Measurements from ENCODE around the gene TUT4.
A peak's percentile ranks its signal among the peaks of the same experiment; 100 is the strongest.

Gene TUT4

DNA sequence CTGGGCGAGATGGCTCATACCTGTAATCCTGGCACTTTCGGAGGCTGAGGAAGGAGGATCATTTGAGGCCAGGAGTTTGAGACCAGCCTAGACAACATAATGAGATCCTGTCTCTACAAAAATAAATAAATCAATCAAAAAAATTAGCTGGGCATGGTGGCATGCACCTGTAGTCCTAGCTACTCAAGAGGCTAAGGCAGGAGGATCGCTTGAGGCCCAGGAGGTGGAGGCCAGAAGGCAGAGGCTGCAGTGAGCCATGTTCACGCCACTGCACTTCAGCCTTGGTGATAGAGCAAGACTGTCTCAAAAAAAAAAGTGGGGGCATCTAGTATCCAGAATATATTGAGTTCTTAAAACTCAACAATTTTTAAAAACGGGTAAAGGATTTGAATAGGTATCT lies 6.0 kb downstream of the TUT4 start:
- Histone ChIP-seq H3K4ac (ENCODE audit: low read depth, low read length) (peak overlapping the region; percentile 89), H2AK5ac (ENCODE audit: low read length) (no peak overlapping the region), H4K12ac (ENCODE audit: low read depth, low read length) (no peak overlapping the region), H4K91ac (ENCODE audit: low read depth, low read length) (no peak overlapping the region), H3K14ac (ENCODE audit: low read length) (no peak overlapping the region), H2AFZ (ENCODE audit: insufficient read depth, low read length, poor library complexity) (no peak overlapping the region), H3K36me3 (ENCODE audit: control insufficient read depth in 1 of 2, insufficient read depth in 2 of 2, low read length in 2 of 2) (peaks cover 3 to 7% of the 10 kb centered on the region in 2 experiments), H3K79me2 (ENCODE audit: control insufficient read depth, insufficient read depth, low read length, poor library complexity) (peaks cover 3% of the 10 kb centered on the region), H3K27ac (ENCODE audit: low read depth, low read length) (no peak overlapping the region), H3K9me3 (ENCODE audit: insufficient read depth, low read depth, low read length) (peaks cover 2% of the 10 kb centered on the region), H2BK12ac (ENCODE audit: low read length) (no peak overlapping the region), H3K4me3 (ENCODE audit: low read depth, low read length) (no peak overlapping the region), H3K79me1 (ENCODE audit: low read length) (no peaks in the 10 kb centered on the region), H3K23ac (ENCODE audit: low read length) (no peak overlapping the region), H2BK120ac (ENCODE audit: insufficient read depth, low read length, poor library complexity) (no peak overlapping the region), H3K4me1 (ENCODE audit: control insufficient read depth in 1 of 2, insufficient read depth in 2 of 2, low read length in 2 of 2) (no peaks in the 10 kb centered on the region), H4K8ac (ENCODE audit: low read depth, low read length) (no peak overlapping the region), H2BK5ac (ENCODE audit: low read depth, low read length, poor library complexity) (no peak overlapping the region), H3K27me3 (ENCODE audit: insufficient read depth, low read length) (no peaks in the 10 kb centered on the region), H3K9ac (ENCODE audit: low read length) (no peak overlapping the region), H3K18ac (ENCODE audit: low read length) (no peak overlapping the region), H3K4me2 (ENCODE audit: low read length) (no peak overlapping the region)
- WGBS (ENCODE audit: extremely low coverage, insufficient coverage, insufficient read length), result no CpG with 5 or more reads among the region's 5 CpGs
- no peak for DNase-seq

DNA sequence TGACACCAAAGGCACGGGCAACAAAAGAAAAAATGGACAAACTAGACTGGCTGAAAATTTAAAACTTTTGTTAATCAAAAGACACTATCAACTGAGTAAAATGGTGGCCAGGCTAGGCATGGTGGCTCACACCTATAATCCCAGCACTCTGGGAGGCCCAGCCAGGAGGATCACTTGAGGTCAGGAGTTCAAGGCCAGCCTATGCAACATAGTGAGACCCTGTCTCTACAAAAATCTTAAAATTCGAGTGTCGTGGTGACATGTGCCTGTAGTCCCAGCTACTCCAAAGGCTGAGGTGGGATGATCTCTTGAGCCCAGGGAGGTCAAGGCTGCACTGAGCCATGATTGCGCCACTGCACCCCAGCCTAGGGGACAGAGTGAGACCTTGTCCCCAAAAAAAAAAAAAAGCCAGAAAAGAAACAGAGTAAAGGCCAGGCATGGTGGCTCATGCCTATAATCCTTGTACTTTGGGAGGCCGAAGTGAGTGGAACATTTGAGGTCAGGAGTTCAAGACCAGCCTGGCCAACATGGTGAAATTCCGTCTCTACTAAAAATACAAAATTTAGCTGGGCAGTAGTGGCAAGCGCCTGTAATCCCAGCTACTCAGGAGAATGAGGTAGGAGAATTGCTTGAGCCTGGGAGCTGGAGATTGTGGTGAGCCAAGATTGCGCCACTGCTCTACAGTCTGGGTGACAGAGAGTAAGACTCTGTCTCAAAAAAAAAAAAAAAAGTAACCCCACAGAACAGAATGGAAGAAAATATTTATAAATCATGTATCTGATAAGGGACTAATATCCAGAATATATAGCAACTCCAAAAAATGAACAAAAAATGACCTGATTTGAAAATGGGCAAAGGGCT lies 8.0 kb downstream of the TUT4 start:
- Histone ChIP-seq H3K79me2 (ENCODE audit: control insufficient read depth, insufficient read depth, low read length, poor library complexity) (no peaks in the 10 kb centered on the region), H2BK12ac (ENCODE audit: low read length) (no peak overlapping the region), H3K4me2 (ENCODE audit: low read length) (no peak overlapping the region), H3K36me3 (ENCODE audit: control insufficient read depth in 1 of 2, insufficient read depth in 2 of 2, low read length in 2 of 2) (peaks cover 3 to 7% of the 10 kb centered on the region in 2 experiments), H4K12ac (ENCODE audit: low read depth, low read length) (no peak overlapping the region), H2BK5ac (ENCODE audit: low read depth, low read length, poor library complexity) (no peak overlapping the region), H3K23ac (ENCODE audit: low read length) (no peak overlapping the region), H2AK5ac (ENCODE audit: low read length) (no peak overlapping the region), H3K4ac (ENCODE audit: low read depth, low read length) (peak overlapping the region; percentile 4), H3K27ac (ENCODE audit: low read depth, low read length) (no peak overlapping the region), H3K4me1 (ENCODE audit: control insufficient read depth in 1 of 2, insufficient read depth in 2 of 2, low read length in 2 of 2) (no peaks in the 10 kb centered on the region), H3K79me1 (ENCODE audit: low read length) (no peaks in the 10 kb centered on the region), H3K27me3 (ENCODE audit: insufficient read depth, low read length) (no peaks in the 10 kb centered on the region), H3K4me3 (ENCODE audit: low read depth, low read length) (no peak overlapping the region), H2AFZ (ENCODE audit: insufficient read depth, low read length, poor library complexity) (no peak overlapping the region), H3K14ac (ENCODE audit: low read length) (no peak overlapping the region), H3K18ac (ENCODE audit: low read length) (no peak overlapping the region), H2BK120ac (ENCODE audit: insufficient read depth, low read length, poor library complexity) (no peak overlapping the region), H4K8ac (ENCODE audit: low read depth, low read length) (no peak overlapping the region), H3K9ac (ENCODE audit: low read length) (no peak overlapping the region), H4K91ac (ENCODE audit: low read depth, low read length) (no peak overlapping the region), H3K9me3 (ENCODE audit: insufficient read depth, low read depth, low read length) (peaks cover 2% of the 10 kb centered on the region)
- DNase-seq, result no peak
- no CpG with 5 or more reads among the region's 8 CpGs for WGBS (ENCODE audit: extremely low coverage, insufficient coverage, insufficient read length)

GRCh38 chr1:52542085-52542688 lies 10.7 kb downstream of the TUT4 start:
- no peak overlapping the region for H3K23ac ChIP-seq (ENCODE audit: low read length)
- no peak overlapping the region for H2BK120ac ChIP-seq (ENCODE audit: insufficient read depth, low read length, poor library complexity)
- H4K8ac ChIP-seq (ENCODE audit: low read depth, low read length), result no peak overlapping the region
- no peak overlapping the region for H2BK12ac ChIP-seq (ENCODE audit: low read length)
- H3K9ac ChIP-seq (ENCODE audit: low read length), result no peak overlapping the region
- no peak overlapping the region for H3K4me3 ChIP-seq (ENCODE audit: low read depth, low read length)
- no peak overlapping the region for H3K4me2 ChIP-seq (ENCODE audit: low read length)
- no peak overlapping the region for H3K14ac ChIP-seq (ENCODE audit: low read length)
- peaks cover 2% of the 10 kb centered on the region for H3K9me3 ChIP-seq (ENCODE audit: insufficient read depth, low read depth, low read length)
- no peak overlapping the region for H2AK5ac ChIP-seq (ENCODE audit: low read length)
- no peak overlapping the region for H3K4ac ChIP-seq (ENCODE audit: low read depth, low read length)
- no peak overlapping the region for H2AFZ ChIP-seq (ENCODE audit: insufficient read depth, low read length, poor library complexity)
- no peak overlapping the region for H2BK5ac ChIP-seq (ENCODE audit: low read depth, low read length, poor library complexity)
- no peak overlapping the region for H3K27ac ChIP-seq (ENCODE audit: low read depth, low read length)
- no peaks in the 10 kb centered on the region for H3K4me1 ChIP-seq (ENCODE audit: control insufficient read depth in 1 of 2, insufficient read depth in 2 of 2, low read length in 2 of 2)
- DNase-seq, result no peak
- peaks cover 3 to 8% of the 10 kb centered on the region in 2 experiments for H3K36me3 ChIP-seq (ENCODE audit: control insufficient read depth in 1 of 2, insufficient read depth in 2 of 2, low read length in 2 of 2)
- no peak overlapping the region for H4K91ac ChIP-seq (ENCODE audit: low read depth, low read length)
- H4K12ac ChIP-seq (ENCODE audit: low read depth, low read length), result no peak overlapping the region
- H3K18ac ChIP-seq (ENCODE audit: low read length), result no peak overlapping the region
- no peaks in the 10 kb centered on the region for H3K79me2 ChIP-seq (ENCODE audit: control insufficient read depth, insufficient read depth, low read length, poor library complexity)
- H3K79me1 ChIP-seq (ENCODE audit: low read length), result no peaks in the 10 kb centered on the region
- no CpG with 5 or more reads among the region's 5 CpGs for WGBS (ENCODE audit: extremely low coverage, insufficient coverage, insufficient read length)
- H3K27me3 ChIP-seq (ENCODE audit: insufficient read depth, low read length), result no peaks in the 10 kb centered on the region

DNA sequence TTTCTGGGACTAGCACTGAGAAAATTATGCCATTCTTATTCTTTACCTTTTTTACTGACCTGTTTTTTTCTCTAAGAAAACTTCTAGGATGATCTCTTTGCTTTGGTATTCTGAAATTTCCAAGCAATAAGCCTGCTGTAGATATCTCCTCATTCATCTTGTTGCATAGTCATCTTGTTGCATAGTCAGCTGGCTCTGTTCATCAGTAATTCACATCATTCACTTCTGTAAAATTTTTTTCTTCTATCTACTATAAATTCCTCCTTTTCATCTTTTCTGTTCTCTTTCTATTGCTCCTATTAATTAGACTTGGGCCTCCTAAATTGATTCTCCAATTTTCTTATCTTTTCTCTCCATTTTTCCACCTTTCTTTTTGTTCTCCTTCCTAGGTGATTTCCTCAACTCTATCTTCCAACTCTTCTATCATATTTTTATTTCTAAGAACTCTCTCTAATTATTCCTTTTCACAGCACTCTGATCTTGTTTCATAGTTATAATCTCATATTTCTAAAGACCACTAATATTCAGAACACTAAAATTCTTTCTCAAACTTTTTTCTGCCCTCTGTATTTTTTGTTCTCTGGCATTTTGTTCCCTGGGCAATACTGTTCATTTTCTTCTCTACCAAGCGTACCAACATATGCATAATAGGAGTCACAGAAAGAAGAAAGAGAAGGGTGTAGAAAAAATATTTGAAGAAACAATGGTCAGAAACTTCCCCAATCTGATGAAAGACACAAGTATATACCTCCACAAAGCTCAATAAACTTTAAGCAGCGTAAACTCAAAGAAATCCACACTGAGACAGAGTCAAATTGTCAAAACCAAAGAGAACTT lies 17.7 kb downstream of the TUT4 start:
- Histone ChIP-seq H3K4me2 (ENCODE audit: low read length) (no peak overlapping the region), H3K9me3 (ENCODE audit: insufficient read depth, low read depth, low read length) (no peaks in the 10 kb centered on the region), H3K27ac (ENCODE audit: low read depth, low read length) (no peak overlapping the region), H3K23ac (ENCODE audit: low read length) (no peak overlapping the region), H3K36me3 (ENCODE audit: control insufficient read depth in 1 of 2, insufficient read depth in 2 of 2, low read length in 2 of 2) (peaks cover 0 to 2% of the 10 kb centered on the region in 2 experiments), H3K14ac (ENCODE audit: low read length) (no peak overlapping the region), H3K27me3 (ENCODE audit: insufficient read depth, low read length) (no peaks in the 10 kb centered on the region), H3K9ac (ENCODE audit: low read length) (no peak overlapping the region), H3K18ac (ENCODE audit: low read length) (no peak overlapping the region), H3K4me1 (ENCODE audit: control insufficient read depth in 1 of 2, insufficient read depth in 2 of 2, low read length in 2 of 2) (no peaks in the 10 kb centered on the region), H2AK5ac (ENCODE audit: low read length) (no peak overlapping the region), H3K4me3 (ENCODE audit: low read depth, low read length) (no peak overlapping the region), H4K91ac (ENCODE audit: low read depth, low read length) (no peak overlapping the region), H3K4ac (ENCODE audit: low read depth, low read length) (no peak overlapping the region), H2BK5ac (ENCODE audit: low read depth, low read length, poor library complexity) (no peak overlapping the region), H3K79me1 (ENCODE audit: low read length) (no peaks in the 10 kb centered on the region), H4K12ac (ENCODE audit: low read depth, low read length) (no peak overlapping the region), H2BK120ac (ENCODE audit: insufficient read depth, low read length, poor library complexity) (no peak overlapping the region), H4K8ac (ENCODE audit: low read depth, low read length) (no peak overlapping the region), H2BK12ac (ENCODE audit: low read length) (no peak overlapping the region), H2AFZ (ENCODE audit: insufficient read depth, low read length, poor library complexity) (no peak overlapping the region), H3K79me2 (ENCODE audit: control insufficient read depth, insufficient read depth, low read length, poor library complexity) (peaks cover 3% of the 10 kb centered on the region)
- peak; percentile 28 to 75 for DNase-seq
- no CpG with 5 or more reads among the region's 2 CpGs for WGBS (ENCODE audit: extremely low coverage, insufficient coverage, insufficient read length)

Measured in trophoblast cell (in vitro differentiated cells and primary cell).